Measurements from ENCODE around the gene TNFSF13B. TPM values are rescaled to one million over a fixed set of nuclear protein-coding genes. Genes with fewer than 3 reads are reported as not detected.
A peak's percentile ranks its signal among the peaks of the same experiment; 100 is the strongest.

Gene TNFSF13B
- total and polyA plus RNA-seq, 10 of the 15 experiments (the other 5 are each of a cell fraction or from before 2014, with no cell fraction given): 11.0 to 64.2 (median 17.0) TPM

DNA sequence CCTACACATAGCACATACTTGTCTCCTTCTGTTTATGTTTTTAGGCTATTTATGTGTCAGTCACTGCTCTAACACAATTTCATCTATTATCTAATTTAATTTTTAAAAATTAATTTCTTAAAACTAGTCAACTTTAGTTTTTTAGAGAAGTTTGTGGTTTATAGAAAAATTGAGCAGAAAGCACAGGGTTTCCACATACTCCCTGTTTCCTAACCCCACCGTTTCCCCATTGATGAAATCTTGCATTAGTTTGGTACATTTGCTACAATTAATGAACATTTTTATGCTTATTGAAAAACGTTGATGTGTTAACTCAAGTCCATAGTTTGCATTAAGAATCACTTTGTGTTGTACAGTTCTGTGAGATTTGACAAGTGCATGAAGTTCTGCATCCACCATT is 53.5 kb downstream of the TNFSF13B start (continued):
- no peak for TF ChIP-seq ZNF207 (IDR thresholded peaks at IDR 0.05; ENCODE audit: borderline replicate concordance)

DNA sequence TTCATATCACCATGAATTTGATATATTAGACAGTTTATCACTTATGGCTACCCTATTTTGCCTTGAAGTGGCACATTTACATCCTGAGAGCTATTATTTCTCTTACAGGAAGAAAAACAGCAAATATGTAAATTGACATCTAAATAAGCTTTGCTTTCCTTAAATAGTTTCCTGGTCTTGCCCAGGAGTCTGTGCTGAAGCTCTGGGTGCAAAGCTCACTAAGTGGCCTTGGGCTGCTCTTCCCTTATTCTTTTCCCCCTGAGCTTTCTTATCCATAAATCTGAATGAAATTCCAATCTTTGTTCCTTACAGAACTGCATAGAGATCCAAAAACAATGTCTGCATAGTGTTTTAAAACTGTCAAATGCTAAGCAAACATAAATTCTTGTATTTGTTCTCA is 56.3 kb downstream of the TNFSF13B start:
- intact Hi-C loops (cut with micrococcal nuclease; ENCODE audit: unreplicated experiment): no loop called here
- Histone ChIP-seq H3K36me3 (ENCODE audit: control insufficient read depth in 2 of 2, insufficient read depth in 2 of 2, low read length in 1 of 2) (no peaks in the 10 kb centered on the region), H4K20me1 (ENCODE audit: control insufficient read depth, insufficient read depth) (no peaks in the 10 kb centered on the region), H3K9ac (ENCODE audit: control insufficient read depth, insufficient read depth, low read length) (no peak overlapping the region), H2AFZ (ENCODE audit: control insufficient read depth, low read depth, low read length) (no peak overlapping the region), H3K27me3 (replicated peaks in 1 of 2; ENCODE audit: control insufficient read depth in 2 of 2, insufficient read depth in 2 of 2, low read length in 1 of 2) (no peaks in the 10 kb centered on the region), H3K4me1 (ENCODE audit: control insufficient read depth, insufficient read depth, low read length) (no peaks in the 10 kb centered on the region), H3K9me3 (replicated peaks; ENCODE audit: control insufficient read depth, insufficient read depth, low read length) (no peaks in the 10 kb centered on the region), H3K4me3 (no peak overlapping the region), H3K27ac (ENCODE audit: control insufficient read depth, insufficient read depth) (no peak overlapping the region), H3K79me2 (ENCODE audit: control insufficient read depth, insufficient read depth, low read length) (no peaks in the 10 kb centered on the region), H3K4me2 (ENCODE audit: control insufficient read depth, insufficient read depth) (no peak overlapping the region)
- ChIA-PET SMC1A (ENCODE audit: uncharacterized antibody, unreplicated experiment) (interaction anchor here (0.7 to 3.9 kb wide), 11 partner anchors 9 to 587 kb away, joined by 3 to 22 read pairs (median 4); partner anchors contain the start of gene TNFSF13B), POLR2A (no interaction called here), RAD21 (ENCODE audit: unreplicated experiment) (interaction anchor here (0.6 to 3.8 kb wide), 5 partner anchors 9 to 569 kb away, joined by 3 to 19 read pairs (median 4); no protein-coding TSS in a partner anchor), CTCF (interaction anchor here (1.0 to 5.5 kb wide), 5 partner anchors 9 to 569 kb away, joined by 3 to 43 read pairs (median 6); no protein-coding TSS in a partner anchor)
- FAIRE-seq (peak; percentile 23), DNase-seq (ENCODE audit: low read depth, low spot score) (no peak), ATAC-seq (no peak)
- BruUV-seq (replicated peaks): no TSS peak
- in situ Hi-C loops (cut with MboI): loop anchor here (5.0 kb wide), 1 partner anchor 566 kb away; no protein-coding TSS in a partner anchor
- TF ChIP-seq, protein P1, sequence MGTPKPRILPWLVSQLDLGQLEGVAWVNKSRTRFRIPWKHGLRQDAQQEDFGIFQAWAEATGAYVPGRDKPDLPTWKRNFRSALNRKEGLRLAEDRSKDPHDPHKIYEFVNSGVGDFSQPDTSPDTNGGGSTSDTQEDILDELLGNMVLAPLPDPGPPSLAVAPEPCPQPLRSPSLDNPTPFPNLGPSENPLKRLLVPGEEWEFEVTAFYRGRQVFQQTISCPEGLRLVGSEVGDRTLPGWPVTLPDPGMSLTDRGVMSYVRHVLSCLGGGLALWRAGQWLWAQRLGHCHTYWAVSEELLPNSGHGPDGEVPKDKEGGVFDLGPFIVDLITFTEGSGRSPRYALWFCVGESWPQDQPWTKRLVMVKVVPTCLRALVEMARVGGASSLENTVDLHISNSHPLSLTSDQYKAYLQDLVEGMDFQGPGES (IDR thresholded peaks at IDR 0.05): no peak
- TF ChIP-seq MTA2 (IDR thresholded peaks at IDR 0.05; ENCODE audit: low read depth) (no peak), POLR2A (IDR thresholded peaks at IDR 0.05; ENCODE audit: low read depth, low read length) (no peak), CHD1 (IDR thresholded peaks at IDR 0.05; ENCODE audit: low read depth, low read length) (no peak), RFX5 (IDR thresholded peaks at IDR 0.05; ENCODE audit: low read depth, low read length) (no peak), SMAD1 (IDR thresholded peaks at IDR 0.05; ENCODE audit: low read depth, partially characterized antibody) (no peak), NBN (IDR thresholded peaks at IDR 0.05) (no peak), GATAD2B (conservative IDR thresholded peaks at IDR 0.05; ENCODE audit: low read depth) (no peak), TAF1 (IDR thresholded peaks at IDR 0.05; ENCODE audit: borderline replicate concordance, low read depth, low read length) (no peak), ASH2L (IDR thresholded peaks at IDR 0.05; ENCODE audit: borderline replicate concordance, low read depth) (no peak)
- TF ChIP-seq, protein P2, sequence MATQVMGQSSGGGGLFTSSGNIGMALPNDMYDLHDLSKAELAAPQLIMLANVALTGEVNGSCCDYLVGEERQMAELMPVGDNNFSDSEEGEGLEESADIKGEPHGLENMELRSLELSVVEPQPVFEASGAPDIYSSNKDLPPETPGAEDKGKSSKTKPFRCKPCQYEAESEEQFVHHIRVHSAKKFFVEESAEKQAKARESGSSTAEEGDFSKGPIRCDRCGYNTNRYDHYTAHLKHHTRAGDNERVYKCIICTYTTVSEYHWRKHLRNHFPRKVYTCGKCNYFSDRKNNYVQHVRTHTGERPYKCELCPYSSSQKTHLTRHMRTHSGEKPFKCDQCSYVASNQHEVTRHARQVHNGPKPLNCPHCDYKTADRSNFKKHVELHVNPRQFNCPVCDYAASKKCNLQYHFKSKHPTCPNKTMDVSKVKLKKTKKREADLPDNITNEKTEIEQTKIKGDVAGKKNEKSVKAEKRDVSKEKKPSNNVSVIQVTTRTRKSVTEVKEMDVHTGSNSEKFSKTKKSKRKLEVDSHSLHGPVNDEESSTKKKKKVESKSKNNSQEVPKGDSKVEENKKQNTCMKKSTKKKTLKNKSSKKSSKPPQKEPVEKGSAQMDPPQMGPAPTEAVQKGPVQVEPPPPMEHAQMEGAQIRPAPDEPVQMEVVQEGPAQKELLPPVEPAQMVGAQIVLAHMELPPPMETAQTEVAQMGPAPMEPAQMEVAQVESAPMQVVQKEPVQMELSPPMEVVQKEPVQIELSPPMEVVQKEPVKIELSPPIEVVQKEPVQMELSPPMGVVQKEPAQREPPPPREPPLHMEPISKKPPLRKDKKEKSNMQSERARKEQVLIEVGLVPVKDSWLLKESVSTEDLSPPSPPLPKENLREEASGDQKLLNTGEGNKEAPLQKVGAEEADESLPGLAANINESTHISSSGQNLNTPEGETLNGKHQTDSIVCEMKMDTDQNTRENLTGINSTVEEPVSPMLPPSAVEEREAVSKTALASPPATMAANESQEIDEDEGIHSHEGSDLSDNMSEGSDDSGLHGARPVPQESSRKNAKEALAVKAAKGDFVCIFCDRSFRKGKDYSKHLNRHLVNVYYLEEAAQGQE (IDR thresholded peaks at IDR 0.05; ENCODE audit: low read depth, low read length): no peak
- TF ChIP-seq, protein P3, sequence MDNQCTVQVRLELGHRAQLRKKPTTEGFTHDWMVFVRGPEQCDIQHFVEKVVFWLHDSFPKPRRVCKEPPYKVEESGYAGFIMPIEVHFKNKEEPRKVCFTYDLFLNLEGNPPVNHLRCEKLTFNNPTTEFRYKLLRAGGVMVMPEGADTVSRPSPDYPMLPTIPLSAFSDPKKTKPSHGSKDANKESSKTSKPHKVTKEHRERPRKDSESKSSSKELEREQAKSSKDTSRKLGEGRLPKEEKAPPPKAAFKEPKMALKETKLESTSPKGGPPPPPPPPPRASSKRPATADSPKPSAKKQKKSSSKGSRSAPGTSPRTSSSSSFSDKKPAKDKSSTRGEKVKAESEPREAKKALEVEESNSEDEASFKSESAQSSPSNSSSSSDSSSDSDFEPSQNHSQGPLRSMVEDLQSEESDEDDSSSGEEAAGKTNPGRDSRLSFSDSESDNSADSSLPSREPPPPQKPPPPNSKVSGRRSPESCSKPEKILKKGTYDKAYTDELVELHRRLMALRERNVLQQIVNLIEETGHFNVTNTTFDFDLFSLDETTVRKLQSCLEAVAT (IDR thresholded peaks at IDR 0.05): no peak
- TF ChIP-seq, protein P4, sequence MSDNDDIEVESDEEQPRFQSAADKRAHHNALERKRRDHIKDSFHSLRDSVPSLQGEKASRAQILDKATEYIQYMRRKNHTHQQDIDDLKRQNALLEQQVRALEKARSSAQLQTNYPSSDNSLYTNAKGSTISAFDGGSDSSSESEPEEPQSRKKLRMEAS (IDR thresholded peaks at IDR 0.05; ENCODE audit: low read depth, low read length): no peak
- TF ChIP-seq, protein P5, sequence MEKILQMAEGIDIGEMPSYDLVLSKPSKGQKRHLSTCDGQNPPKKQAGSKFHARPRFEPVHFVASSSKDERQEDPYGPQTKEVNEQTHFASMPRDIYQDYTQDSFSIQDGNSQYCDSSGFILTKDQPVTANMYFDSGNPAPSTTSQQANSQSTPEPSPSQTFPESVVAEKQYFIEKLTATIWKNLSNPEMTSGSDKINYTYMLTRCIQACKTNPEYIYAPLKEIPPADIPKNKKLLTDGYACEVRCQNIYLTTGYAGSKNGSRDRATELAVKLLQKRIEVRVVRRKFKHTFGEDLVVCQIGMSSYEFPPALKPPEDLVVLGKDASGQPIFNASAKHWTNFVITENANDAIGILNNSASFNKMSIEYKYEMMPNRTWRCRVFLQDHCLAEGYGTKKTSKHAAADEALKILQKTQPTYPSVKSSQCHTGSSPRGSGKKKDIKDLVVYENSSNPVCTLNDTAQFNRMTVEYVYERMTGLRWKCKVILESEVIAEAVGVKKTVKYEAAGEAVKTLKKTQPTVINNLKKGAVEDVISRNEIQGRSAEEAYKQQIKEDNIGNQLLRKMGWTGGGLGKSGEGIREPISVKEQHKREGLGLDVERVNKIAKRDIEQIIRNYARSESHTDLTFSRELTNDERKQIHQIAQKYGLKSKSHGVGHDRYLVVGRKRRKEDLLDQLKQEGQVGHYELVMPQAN (conservative IDR thresholded peaks at IDR 0.05): no peak

All from GM12878 (cell line).